Panc1 (cell line): ENCODE data around the gene SLC1A2. TPM values are rescaled to one million over a fixed set of nuclear protein-coding genes. Genes with fewer than 3 reads are reported as not detected.

Source experiments
- ATAC-seq: fragments of 200-7000 bp; cut with Tn5 transposase; 2 replicates; pipeline ENCODE4 v1.9.1; 2020; ENCODE audit warnings: mild to moderate bottlenecking, moderate library complexity
- BruUV-seq: library from RNA; stranded (reverse); fragments of 400-500 nt; replicated peaks from 2 replicates; lab custom pipeline; 2021; lab: Mats Ljungman, UMichigan
- CTCF ChIA-PET: fragments of 300-600 bp; sonication (Branson Sonifier 250); formaldehyde crosslinking; loops from one replicate; lab custom pipeline; 2022; ENCODE audit warnings: antibody characterized with exemption; lab: Charles Lee
- POLR2A ChIA-PET: fragments of 300-600 bp; sonication (Branson Sonifier 250); formaldehyde crosslinking; loops from one replicate; lab custom pipeline; 2022; ENCODE audit warnings: antibody characterized with exemption; lab: Charles Lee
- DNase-seq: peaks from one replicate; pipeline ENCODE4 v3.0.0-alpha.2; 2010; ENCODE audit warnings: low read depth, low spot score
- H3K27ac ChIP-seq: 2 replicates; pipeline ENCODE4 v1.5.1; 2011; ENCODE audit warnings: mild to moderate bottlenecking, low read length, inconsistent platforms
- H3K27me3 ChIP-seq: fragments of 200-500 bp; sonication (Bioruptor generic); 2 replicates; pipeline ENCODE4 v1.6.0; 2014; ENCODE audit warnings: low read length, inconsistent platforms; ENCODE audit not compliant: control insufficient read depth, insufficient read depth
- H3K36me3 ChIP-seq: fragments of 200-500 bp; sonication (Bioruptor generic); 2 replicates; pipeline ENCODE4 v1.5.1; 2014; ENCODE audit warnings: inconsistent platforms, mild to moderate bottlenecking, low read length, moderate library complexity; ENCODE audit not compliant: control insufficient read depth, insufficient read depth
- H3K4me1 ChIP-seq: 2 replicates; pipeline ENCODE4 v1.5.1; 2011; ENCODE audit warnings: inconsistent platforms, mild to moderate bottlenecking, low read length, moderate library complexity; ENCODE audit not compliant: control insufficient read depth, insufficient read depth
- H3K4me3 ChIP-seq, 2 experiments: 2 replicates each; pipeline ENCODE4 v1.5.1; 2011 to 2012; ENCODE audit warnings: low read depth in 2 of 2, low read length in 2 of 2, mild to moderate bottlenecking in 2 of 2, inconsistent platforms in 1 of 2, moderate library complexity in 1 of 2
- H3K9me3 ChIP-seq: fragments of 200-500 bp; sonication (Bioruptor generic); 2 replicates; pipeline ENCODE4 v1.5.1; 2014; ENCODE audit warnings: low read depth, mild to moderate bottlenecking, inconsistent platforms, low read length, moderate library complexity; ENCODE audit not compliant: control insufficient read depth, insufficient read depth
- CTCF ChIP-seq: fragments of 450-650 bp; IDR thresholded peaks from 2 replicates; pipeline ENCODE4 v1.5.1; 2017; ENCODE audit warnings: mild to moderate bottlenecking
- POLR2AphosphoS5 ChIP-seq: IDR thresholded peaks from 2 replicates; pipeline ENCODE4 v1.6.1; 2012; ENCODE audit warnings: mild to moderate bottlenecking, low read depth, low read length, moderate library complexity
- REST ChIP-seq, 2 experiments: IDR thresholded peaks; 2 replicates each; pipeline ENCODE4 v1.6.1; 2011 to 2012; ENCODE audit warnings: low read depth in 2 of 2, control low read depth in 1 of 2, low read length in 1 of 2, mild to moderate bottlenecking in 1 of 2, moderate library complexity in 1 of 2; ENCODE audit not compliant: insufficient read depth in 1 of 2
- SIN3A ChIP-seq: IDR thresholded peaks from 2 replicates; pipeline ENCODE4 v1.6.1; 2012; ENCODE audit warnings: low read depth, mild to moderate bottlenecking, low read length, moderate library complexity, borderline replicate concordance; ENCODE audit not compliant: insufficient read depth
- TCF7L2 ChIP-seq: IDR thresholded peaks from 2 replicates; pipeline ENCODE4 v1.6.1; 2011; ENCODE audit warnings: mild to moderate bottlenecking, low read depth, low read length, inconsistent platforms
- in situ Hi-C: cut with HindIII; loops from 2 replicates; pipeline ENCODE4 v1.10.0; 2016; ENCODE audit warnings: low sequenced_read_pairs, low pct_unique_long_range_greater_than_20kb
- intact Hi-C: fragments of 100-400 bp; cut with micrococcal nuclease; formaldehyde crosslinking; loops from one replicate; pipeline ENCODE4 v1.10.0; 2022; ENCODE audit not compliant: unreplicated experiment
- total RNA-seq: library from RNA; stranded (reverse); gene quantifications from one replicate; pipeline ENCODE4 v1.2.1, GENCODE V29; 2021; ENCODE audit not compliant: unreplicated experiment

Gene SLC1A2
- total RNA-seq, 1 experiment from 2014 or later, result 0.21 TPM

- no peak overlapping the region for H3K4me3 ChIP-seq
- no peaks in the 10 kb centered on the region for H3K27me3 ChIP-seq
- ATAC-seq (no peak), DNase-seq (no peak)
- TF ChIP-seq TCF7L2, result no peak
- TF ChIP-seq CTCF, result no peak
- no peak for TF ChIP-seq SIN3A
- no peak for TF ChIP-seq POLR2AphosphoS5
- no peak for TF ChIP-seq REST (IDR thresholded peaks at IDR 0.05; ENCODE audit: insufficient read depth in 1 of 2, low read depth in 2 of 2, low read length in 1 of 2)
- peak overlapping the region; percentile 8; the same call in 1 of the 2 replicates for H3K27ac ChIP-seq
- no peaks in the 10 kb centered on the region; the same call in 1 of the 2 replicates for H3K4me1 ChIP-seq
- ChIA-PET POLR2A (interaction anchor here (0.6 to 0.7 kb wide), 2 partner anchors 316 to 908 kb away, joined by 3 to 4 read pairs; no protein-coding TSS in a partner anchor), CTCF (no interaction called here)
- no peaks in the 10 kb centered on the region for H3K9me3 ChIP-seq
- no TSS peak for BruUV-seq
- H3K36me3 ChIP-seq, result no peaks in the 10 kb centered on the region
- intact Hi-C loops, result no loop called here
- in situ Hi-C loops, result no loop called here
Observed at GRCh38 chr11:35241083-35241482, 178.3 kb downstream of the SLC1A2 start.

- ATAC-seq, result no peak
- DNase-seq, result no peak
- no peaks in the 10 kb centered on the region for H3K9me3 ChIP-seq
- TF ChIP-seq CTCF, result no peak
- TF ChIP-seq TCF7L2, result no peak
- TF ChIP-seq REST (IDR thresholded peaks at IDR 0.05; ENCODE audit: insufficient read depth in 1 of 2, low read depth in 2 of 2, low read length in 1 of 2), result no peak
- no peak for TF ChIP-seq SIN3A
- ChIA-PET CTCF (interaction anchor here (0.6 kb wide), 2 partner anchors 782 to 843 kb away, joined by 3 to 8 read pairs; no protein-coding TSS in a partner anchor), POLR2A (no interaction called here)
- BruUV-seq, result no TSS peak
- intact Hi-C loops (loop anchor here (5.0 to 10.0 kb wide), 2 partner anchors 245 to 312 kb away; no protein-coding TSS in a partner anchor), in situ Hi-C loops (no loop called here)
- no peaks in the 10 kb centered on the region for H3K36me3 ChIP-seq
- no peak overlapping the region for H3K4me3 ChIP-seq
- H3K27me3 ChIP-seq, result no peaks in the 10 kb centered on the region
- H3K4me1 ChIP-seq, result no peaks in the 10 kb centered on the region; the same call in 1 of the 2 replicates
- no peak overlapping the region; the same call in 1 of the 2 replicates for H3K27ac ChIP-seq
Observed at GRCh38 chr11:35239471-35240075, 179.8 kb downstream of the SLC1A2 start.
